GM23338 (cell line): ENCODE measurements around the gene JUP. TPM values are rescaled to one million over a fixed set of nuclear protein-coding genes. Genes with fewer than 3 reads are reported as not detected.

Source experiments
- ATAC-seq: fragments of 200-7000 bp; cut with Tn5 transposase; 3 replicates; pipeline ENCODE4 v1.9.1; 2020
- DNase-seq: peaks from one replicate; pipeline ENCODE4 v3.0.0-alpha.2; 2015; ENCODE audit warnings: low spot score
- H2AFZ ChIP-seq: fragments of 200-600 bp; sonication (generic); 2 replicates; pipeline ENCODE4 v1.8.0; 2016; ENCODE audit warnings: antibody characterized with exemption, mild to moderate bottlenecking, moderate library complexity
- H3F3A ChIP-seq: fragments of 200-600 bp; sonication (generic); replicated peaks from 2 replicates; pipeline ENCODE4 v1.8.0; 2017; ENCODE audit warnings: antibody characterized with exemption, mixed run types, low read depth
- H3K27ac ChIP-seq: fragments of 200-600 bp; sonication (generic); 2 replicates; pipeline ENCODE4 v1.6.1; 2016; ENCODE audit warnings: low read depth
- H3K27me3 ChIP-seq: fragments of 200-600 bp; sonication (generic); 2 replicates; pipeline ENCODE4 v1.8.0; 2016; ENCODE audit warnings: mild to moderate bottlenecking, mixed run types, moderate library complexity; ENCODE audit not compliant: insufficient read depth
- H3K36me3 ChIP-seq: fragments of 200-600 bp; sonication (generic); 2 replicates; pipeline ENCODE4 v1.8.0; 2016; ENCODE audit warnings: mild to moderate bottlenecking; ENCODE audit not compliant: insufficient read depth
- H3K4me1 ChIP-seq: fragments of 200-600 bp; sonication (generic); 2 replicates; pipeline ENCODE4 v1.8.0; 2016; ENCODE audit warnings: mild to moderate bottlenecking, moderate library complexity; ENCODE audit not compliant: insufficient read depth
- H3K4me2 ChIP-seq: fragments of 200-600 bp; sonication (generic); 2 replicates; pipeline ENCODE4 v1.7.1; 2017; ENCODE audit warnings: mixed run types
- H3K4me3 ChIP-seq: fragments of 200-600 bp; sonication (generic); 2 replicates; pipeline ENCODE4 v1.6.1; 2016; ENCODE audit warnings: mixed run types
- H3K79me2 ChIP-seq: fragments of 200-600 bp; sonication (generic); replicated peaks from 2 replicates; pipeline ENCODE4 v1.8.0; 2017; ENCODE audit warnings: mild to moderate bottlenecking; ENCODE audit not compliant: insufficient read depth
- H3K9me2 ChIP-seq: fragments of 200-600 bp; sonication (generic); 2 replicates; pipeline ENCODE4 v1.8.0; 2017; ENCODE audit not compliant: insufficient read depth
- H4K20me1 ChIP-seq: fragments of 200-600 bp; sonication (generic); replicated peaks from 2 replicates; pipeline ENCODE4 v1.8.0; 2017; ENCODE audit warnings: mild to moderate bottlenecking; ENCODE audit not compliant: insufficient read depth
- H3K27ac Mint-ChIP-seq: 2 replicates; pipeline ENCODE4 v1.8.0; 2020; ENCODE audit warnings: inconsistent platforms, mild to moderate bottlenecking, moderate library complexity, mixed read lengths
- H3K27me3 Mint-ChIP-seq: 3 replicates; pipeline ENCODE4 v1.8.0; 2022; ENCODE audit warnings: low read depth, mild to moderate bottlenecking, moderate library complexity, mixed read lengths, inconsistent platforms; ENCODE audit not compliant: insufficient read depth, poor library complexity
- H3K36me3 Mint-ChIP-seq: 3 replicates; pipeline ENCODE4 v1.8.0; 2021; ENCODE audit warnings: low read depth, mild to moderate bottlenecking, inconsistent platforms, moderate library complexity, mixed read lengths
- H3K4me1 Mint-ChIP-seq: 3 replicates; pipeline ENCODE4 v1.8.0; 2020; ENCODE audit warnings: mild to moderate bottlenecking, inconsistent platforms, mixed read lengths
- H3K4me3 Mint-ChIP-seq: 3 replicates; pipeline ENCODE4 v1.8.0; 2021; ENCODE audit warnings: moderate library complexity, mild to moderate bottlenecking, inconsistent platforms, mixed read lengths
- H3K9me3 Mint-ChIP-seq: 3 replicates; pipeline ENCODE4 v1.8.0; 2020; ENCODE audit warnings: moderate library complexity, mild to moderate bottlenecking, inconsistent platforms, mixed read lengths
- CREB1 ChIP-seq: fragments of 250-450 bp; sonication (Bioruptor Pico); IDR thresholded peaks from 2 replicates; pipeline ENCODE4 v1.5.0; 2020; ENCODE audit warnings: low read depth, mild to moderate bottlenecking, moderate library complexity
- JUNB ChIP-seq: IDR thresholded peaks from one replicate; pipeline ENCODE4 v1.6.1; 2016; ENCODE audit warnings: antibody characterized with exemption; ENCODE audit not compliant: unreplicated experiment
- ZNF114 ChIP-seq: fragments of 250-450 bp; sonication (Bioruptor Pico); IDR thresholded peaks from 2 replicates; pipeline ENCODE4 v1.5.0; 2020; ENCODE audit warnings: mild to moderate bottlenecking, moderate library complexity
- polyA plus RNA-seq: library from polyadenylated mRNA; unstranded; fragments of >200 nt; fragmentation: Nextera tagmentation; extraction: Ambion mirVana; gene quantifications from 2 replicates; pipeline ENCODE4 v1.2.1, GENCODE V29; 2016
- total RNA-seq: library from RNA; depleted of rRNA; stranded (reverse); fragments of >200 nt; shearing (Covaris generic); gene quantifications from 2 replicates; pipeline ENCODE4 v1.2.3, GENCODE V29; 2014
- TF ChIP-seq, protein P1 (sequence below): IDR thresholded peaks from 2 replicates; pipeline ENCODE4 v1.6.1; 2016; ENCODE audit warnings: antibody characterized with exemption
- TF ChIP-seq, protein P2 (sequence below), 2 experiments: fragments of 200-600 bp in 1 of 2; sonication (generic) in 1 of 2; conservative IDR thresholded peaks; 2 replicates each; pipeline versions ENCODE4 v1.5.1 to v1.6.1; 2016 to 2017; ENCODE audit warnings: antibody characterized with exemption in 2 of 2, low read depth in 2 of 2, mild to moderate bottlenecking in 2 of 2, moderate library complexity in 1 of 2
- TF ChIP-seq, protein P3 (sequence below): IDR thresholded peaks from one replicate; pipeline ENCODE4 v1.6.1; 2018; ENCODE audit warnings: antibody characterized with exemption; ENCODE audit not compliant: unreplicated experiment
- TF ChIP-seq, protein P4 (sequence below): fragments of 250-450 bp; sonication (Bioruptor Pico); IDR thresholded peaks from 2 replicates; pipeline ENCODE4 v1.5.0; 2020; ENCODE audit warnings: mild to moderate bottlenecking, moderate library complexity

Gene JUP
- total and polyA plus RNA-seq, 2 experiments from 2014 or later = 45.5 to 177 TPM

DNA sequence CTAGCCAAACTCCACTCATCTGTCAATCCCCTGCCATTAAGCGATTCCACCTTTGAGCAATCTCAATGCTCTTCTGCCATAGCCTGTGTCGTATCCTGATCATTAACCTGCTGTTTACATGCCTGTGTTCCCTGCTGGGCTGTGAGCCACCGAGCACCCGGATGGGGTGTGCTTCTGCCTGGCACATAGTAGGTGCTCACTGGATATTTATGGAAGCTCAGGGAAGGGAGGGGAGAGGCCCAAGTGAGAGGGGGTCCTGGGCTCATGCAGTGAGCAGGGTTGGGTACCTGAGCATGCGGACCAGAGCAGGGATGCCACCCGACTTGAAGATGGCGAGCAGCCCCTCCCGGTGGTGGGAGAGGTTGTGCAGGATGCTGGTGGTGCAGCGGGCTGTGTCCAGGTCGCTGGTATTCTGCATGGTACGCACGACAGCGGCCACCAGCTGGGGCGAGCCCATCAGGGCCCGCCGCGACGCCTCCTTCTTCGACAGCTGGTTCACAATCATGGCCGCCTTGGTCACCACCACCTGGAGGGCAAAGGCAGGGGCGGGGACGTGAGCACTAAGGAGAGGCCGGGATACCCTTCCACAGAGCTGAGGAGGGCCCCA, 17.7 kb downstream of the JUP start:
- H3K36me3 ChIP-seq = peaks cover 18% of the 10 kb centered on the region
- TF ChIP-seq, protein P1, sequence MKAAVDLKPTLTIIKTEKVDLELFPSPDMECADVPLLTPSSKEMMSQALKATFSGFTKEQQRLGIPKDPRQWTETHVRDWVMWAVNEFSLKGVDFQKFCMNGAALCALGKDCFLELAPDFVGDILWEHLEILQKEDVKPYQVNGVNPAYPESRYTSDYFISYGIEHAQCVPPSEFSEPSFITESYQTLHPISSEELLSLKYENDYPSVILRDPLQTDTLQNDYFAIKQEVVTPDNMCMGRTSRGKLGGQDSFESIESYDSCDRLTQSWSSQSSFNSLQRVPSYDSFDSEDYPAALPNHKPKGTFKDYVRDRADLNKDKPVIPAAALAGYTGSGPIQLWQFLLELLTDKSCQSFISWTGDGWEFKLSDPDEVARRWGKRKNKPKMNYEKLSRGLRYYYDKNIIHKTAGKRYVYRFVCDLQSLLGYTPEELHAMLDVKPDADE = no peak
- no peak for TF ChIP-seq ZNF114 (CRISPR knock-in tag)
- TF ChIP-seq, protein P2, sequence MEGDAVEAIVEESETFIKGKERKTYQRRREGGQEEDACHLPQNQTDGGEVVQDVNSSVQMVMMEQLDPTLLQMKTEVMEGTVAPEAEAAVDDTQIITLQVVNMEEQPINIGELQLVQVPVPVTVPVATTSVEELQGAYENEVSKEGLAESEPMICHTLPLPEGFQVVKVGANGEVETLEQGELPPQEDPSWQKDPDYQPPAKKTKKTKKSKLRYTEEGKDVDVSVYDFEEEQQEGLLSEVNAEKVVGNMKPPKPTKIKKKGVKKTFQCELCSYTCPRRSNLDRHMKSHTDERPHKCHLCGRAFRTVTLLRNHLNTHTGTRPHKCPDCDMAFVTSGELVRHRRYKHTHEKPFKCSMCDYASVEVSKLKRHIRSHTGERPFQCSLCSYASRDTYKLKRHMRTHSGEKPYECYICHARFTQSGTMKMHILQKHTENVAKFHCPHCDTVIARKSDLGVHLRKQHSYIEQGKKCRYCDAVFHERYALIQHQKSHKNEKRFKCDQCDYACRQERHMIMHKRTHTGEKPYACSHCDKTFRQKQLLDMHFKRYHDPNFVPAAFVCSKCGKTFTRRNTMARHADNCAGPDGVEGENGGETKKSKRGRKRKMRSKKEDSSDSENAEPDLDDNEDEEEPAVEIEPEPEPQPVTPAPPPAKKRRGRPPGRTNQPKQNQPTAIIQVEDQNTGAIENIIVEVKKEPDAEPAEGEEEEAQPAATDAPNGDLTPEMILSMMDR (conservative IDR thresholded peaks at IDR 0.05; ENCODE audit: low read depth in 2 of 2) = peak in 1 of 2 experiments; percentile 28; a peak in 1 of 4 replicates
- peaks cover 6% of the 10 kb centered on the region; the same call in 1 of the 2 replicates for H3K79me2 ChIP-seq
- H3F3A ChIP-seq = 0 out of 2 replicates have a peak, but pooled peaks cover 9% of the 10 kb centered on the region
- Mint-ChIP-seq H3K4me3 (no peak overlapping the region), H3K4me1 (peaks cover 23% of the 10 kb centered on the region), H3K27ac (no peak overlapping the region), H3K27me3 (peaks cover 7% of the 10 kb centered on the region), H3K9me3 (no peaks in the 10 kb centered on the region), H3K36me3 (peaks cover 76% of the 10 kb centered on the region)
- ATAC-seq (no peak), DNase-seq (no peak)
- H4K20me1 ChIP-seq = no peaks in the 10 kb centered on the region
- no peaks in the 10 kb centered on the region for H3K27me3 ChIP-seq
- no peak overlapping the region for H3K4me3 ChIP-seq
- H3K4me1 ChIP-seq = peaks cover 22% of the 10 kb centered on the region
- H3K4me2 ChIP-seq = no peak overlapping the region
- H2AFZ ChIP-seq = no peak overlapping the region
- no peaks in the 10 kb centered on the region for H3K9me2 ChIP-seq
- no peak overlapping the region for H3K27ac ChIP-seq

DNA sequence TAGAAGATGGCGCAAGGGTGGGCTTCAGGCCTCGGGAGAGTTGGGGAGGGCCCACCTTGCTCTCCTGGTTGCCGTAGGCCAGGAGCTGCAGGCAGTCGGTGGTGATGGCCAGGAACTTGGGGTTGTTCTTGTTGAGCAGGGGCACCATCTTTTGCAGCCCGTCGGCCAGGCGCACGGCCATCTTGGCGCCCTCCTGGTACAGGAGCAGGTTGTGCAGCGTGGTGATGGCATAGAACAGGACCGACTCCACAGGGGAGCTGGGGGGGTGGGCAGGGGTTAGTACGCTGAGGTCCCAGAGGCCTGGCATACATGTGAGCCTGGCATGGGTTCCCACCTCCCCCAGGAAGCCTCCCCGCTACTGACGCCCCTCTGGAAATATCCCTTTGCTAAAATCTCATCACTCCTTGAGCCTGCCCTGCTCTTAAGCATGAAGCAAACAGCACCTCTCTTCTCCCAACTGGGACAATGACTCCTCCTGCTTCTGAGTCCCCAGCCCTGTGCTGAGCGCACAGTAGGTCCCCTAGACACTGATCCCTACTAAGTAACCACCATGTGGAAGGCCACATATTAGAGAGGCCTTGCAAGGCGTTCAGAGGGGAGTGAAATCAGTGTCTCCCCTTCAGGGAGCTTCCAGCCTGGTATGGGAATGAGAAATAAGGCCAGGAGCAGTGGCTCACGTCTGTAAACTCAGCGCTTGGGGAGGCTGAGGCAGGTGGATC, 19.0 kb downstream of the JUP start:
- Mint-ChIP-seq H3K9me3 (no peaks in the 10 kb centered on the region), H3K36me3 (peaks cover 89% of the 10 kb centered on the region), H3K27ac (no peak overlapping the region), H3K27me3 (peaks cover 6% of the 10 kb centered on the region), H3K4me3 (no peak overlapping the region), H3K4me1 (peaks cover 10% of the 10 kb centered on the region)
- no peak overlapping the region for H2AFZ ChIP-seq
- no peak overlapping the region for H3K27ac ChIP-seq
- peaks cover 2% of the 10 kb centered on the region; the same call in 1 of the 2 replicates for H3K79me2 ChIP-seq
- H3K4me2 ChIP-seq = no peak overlapping the region
- no peak for DNase-seq
- ATAC-seq = no peak
- peaks cover 27% of the 10 kb centered on the region for H3K36me3 ChIP-seq
- H3K27me3 ChIP-seq = no peaks in the 10 kb centered on the region
- H4K20me1 ChIP-seq = no peaks in the 10 kb centered on the region
- no peak overlapping the region for H3K4me3 ChIP-seq
- 0 out of 2 replicates have a peak, but pooled peaks cover 9% of the 10 kb centered on the region for H3F3A ChIP-seq
- no peaks in the 10 kb centered on the region for H3K9me2 ChIP-seq
- peaks cover 9% of the 10 kb centered on the region for H3K4me1 ChIP-seq
- TF ChIP-seq, protein P3, sequence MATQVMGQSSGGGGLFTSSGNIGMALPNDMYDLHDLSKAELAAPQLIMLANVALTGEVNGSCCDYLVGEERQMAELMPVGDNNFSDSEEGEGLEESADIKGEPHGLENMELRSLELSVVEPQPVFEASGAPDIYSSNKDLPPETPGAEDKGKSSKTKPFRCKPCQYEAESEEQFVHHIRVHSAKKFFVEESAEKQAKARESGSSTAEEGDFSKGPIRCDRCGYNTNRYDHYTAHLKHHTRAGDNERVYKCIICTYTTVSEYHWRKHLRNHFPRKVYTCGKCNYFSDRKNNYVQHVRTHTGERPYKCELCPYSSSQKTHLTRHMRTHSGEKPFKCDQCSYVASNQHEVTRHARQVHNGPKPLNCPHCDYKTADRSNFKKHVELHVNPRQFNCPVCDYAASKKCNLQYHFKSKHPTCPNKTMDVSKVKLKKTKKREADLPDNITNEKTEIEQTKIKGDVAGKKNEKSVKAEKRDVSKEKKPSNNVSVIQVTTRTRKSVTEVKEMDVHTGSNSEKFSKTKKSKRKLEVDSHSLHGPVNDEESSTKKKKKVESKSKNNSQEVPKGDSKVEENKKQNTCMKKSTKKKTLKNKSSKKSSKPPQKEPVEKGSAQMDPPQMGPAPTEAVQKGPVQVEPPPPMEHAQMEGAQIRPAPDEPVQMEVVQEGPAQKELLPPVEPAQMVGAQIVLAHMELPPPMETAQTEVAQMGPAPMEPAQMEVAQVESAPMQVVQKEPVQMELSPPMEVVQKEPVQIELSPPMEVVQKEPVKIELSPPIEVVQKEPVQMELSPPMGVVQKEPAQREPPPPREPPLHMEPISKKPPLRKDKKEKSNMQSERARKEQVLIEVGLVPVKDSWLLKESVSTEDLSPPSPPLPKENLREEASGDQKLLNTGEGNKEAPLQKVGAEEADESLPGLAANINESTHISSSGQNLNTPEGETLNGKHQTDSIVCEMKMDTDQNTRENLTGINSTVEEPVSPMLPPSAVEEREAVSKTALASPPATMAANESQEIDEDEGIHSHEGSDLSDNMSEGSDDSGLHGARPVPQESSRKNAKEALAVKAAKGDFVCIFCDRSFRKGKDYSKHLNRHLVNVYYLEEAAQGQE = no peak
- TF ChIP-seq CREB1 (no peak), JUNB (no peak)
- TF ChIP-seq, protein P4, sequence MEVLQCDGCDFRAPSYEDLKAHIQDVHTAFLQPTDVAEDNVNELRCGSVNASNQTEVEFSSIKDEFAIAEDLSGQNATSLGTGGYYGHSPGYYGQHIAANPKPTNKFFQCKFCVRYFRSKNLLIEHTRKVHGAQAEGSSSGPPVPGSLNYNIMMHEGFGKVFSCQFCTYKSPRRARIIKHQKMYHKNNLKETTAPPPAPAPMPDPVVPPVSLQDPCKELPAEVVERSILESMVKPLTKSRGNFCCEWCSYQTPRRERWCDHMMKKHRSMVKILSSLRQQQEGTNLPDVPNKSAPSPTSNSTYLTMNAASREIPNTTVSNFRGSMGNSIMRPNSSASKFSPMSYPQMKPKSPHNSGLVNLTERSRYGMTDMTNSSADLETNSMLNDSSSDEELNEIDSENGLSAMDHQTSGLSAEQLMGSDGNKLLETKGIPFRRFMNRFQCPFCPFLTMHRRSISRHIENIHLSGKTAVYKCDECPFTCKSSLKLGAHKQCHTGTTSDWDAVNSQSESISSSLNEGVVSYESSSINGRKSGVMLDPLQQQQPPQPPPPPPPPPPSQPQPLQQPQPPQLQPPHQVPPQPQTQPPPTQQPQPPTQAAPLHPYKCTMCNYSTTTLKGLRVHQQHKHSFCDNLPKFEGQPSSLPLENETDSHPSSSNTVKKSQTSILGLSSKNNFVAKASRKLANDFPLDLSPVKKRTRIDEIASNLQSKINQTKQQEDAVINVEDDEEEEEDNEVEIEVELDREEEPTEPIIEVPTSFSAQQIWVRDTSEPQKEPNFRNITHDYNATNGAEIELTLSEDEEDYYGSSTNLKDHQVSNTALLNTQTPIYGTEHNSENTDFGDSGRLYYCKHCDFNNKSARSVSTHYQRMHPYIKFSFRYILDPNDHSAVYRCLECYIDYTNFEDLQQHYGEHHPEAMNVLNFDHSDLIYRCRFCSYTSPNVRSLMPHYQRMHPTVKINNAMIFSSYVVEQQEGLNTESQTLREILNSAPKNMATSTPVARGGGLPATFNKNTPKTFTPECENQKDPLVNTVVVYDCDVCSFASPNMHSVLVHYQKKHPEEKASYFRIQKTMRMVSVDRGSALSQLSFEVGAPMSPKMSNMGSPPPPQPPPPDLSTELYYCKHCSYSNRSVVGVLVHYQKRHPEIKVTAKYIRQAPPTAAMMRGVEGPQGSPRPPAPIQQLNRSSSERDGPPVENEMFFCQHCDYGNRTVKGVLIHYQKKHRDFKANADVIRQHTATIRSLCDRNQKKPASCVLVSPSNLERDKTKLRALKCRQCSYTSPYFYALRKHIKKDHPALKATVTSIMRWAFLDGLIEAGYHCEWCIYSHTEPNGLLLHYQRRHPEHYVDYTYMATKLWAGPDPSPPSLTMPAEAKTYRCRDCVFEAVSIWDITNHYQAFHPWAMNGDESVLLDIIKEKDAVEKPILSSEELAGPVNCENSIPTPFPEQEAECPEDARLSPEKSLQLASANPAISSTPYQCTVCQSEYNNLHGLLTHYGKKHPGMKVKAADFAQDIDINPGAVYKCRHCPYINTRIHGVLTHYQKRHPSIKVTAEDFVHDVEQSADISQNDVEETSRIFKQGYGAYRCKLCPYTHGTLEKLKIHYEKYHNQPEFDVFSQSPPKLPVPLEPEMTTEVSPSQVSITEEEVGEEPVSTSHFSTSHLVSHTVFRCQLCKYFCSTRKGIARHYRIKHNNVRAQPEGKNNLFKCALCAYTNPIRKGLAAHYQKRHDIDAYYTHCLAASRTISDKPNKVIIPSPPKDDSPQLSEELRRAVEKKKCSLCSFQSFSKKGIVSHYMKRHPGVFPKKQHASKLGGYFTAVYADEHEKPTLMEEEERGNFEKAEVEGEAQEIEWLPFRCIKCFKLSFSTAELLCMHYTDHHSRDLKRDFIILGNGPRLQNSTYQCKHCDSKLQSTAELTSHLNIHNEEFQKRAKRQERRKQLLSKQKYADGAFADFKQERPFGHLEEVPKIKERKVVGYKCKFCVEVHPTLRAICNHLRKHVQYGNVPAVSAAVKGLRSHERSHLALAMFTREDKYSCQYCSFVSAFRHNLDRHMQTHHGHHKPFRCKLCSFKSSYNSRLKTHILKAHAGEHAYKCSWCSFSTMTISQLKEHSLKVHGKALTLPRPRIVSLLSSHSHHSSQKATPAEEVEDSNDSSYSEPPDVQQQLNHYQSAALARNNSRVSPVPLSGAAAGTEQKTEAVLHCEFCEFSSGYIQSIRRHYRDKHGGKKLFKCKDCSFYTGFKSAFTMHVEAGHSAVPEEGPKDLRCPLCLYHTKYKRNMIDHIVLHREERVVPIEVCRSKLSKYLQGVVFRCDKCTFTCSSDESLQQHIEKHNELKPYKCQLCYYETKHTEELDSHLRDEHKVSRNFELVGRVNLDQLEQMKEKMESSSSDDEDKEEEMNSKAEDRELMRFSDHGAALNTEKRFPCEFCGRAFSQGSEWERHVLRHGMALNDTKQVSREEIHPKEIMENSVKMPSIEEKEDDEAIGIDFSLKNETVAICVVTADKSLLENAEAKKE (CRISPR knock-in tag) = no peak
